ENCODE measurements around the gene PALB2. TPM values are rescaled to one million over a fixed set of nuclear protein-coding genes. Genes with fewer than 3 reads are reported as not detected.

The PALB2 gene
- total RNA-seq, 4 donors from 2014 or later, result 8.3 to 16.5 (median 11.2) TPM

GRCh38 chr16:23609929-23610328 lies 31.2 kb downstream of the PALB2 start:
- no peak for TF ChIP-seq CTCF (IDR thresholded peaks at IDR 0.05; ENCODE audit: low read depth)

- no peak for TF ChIP-seq CTCF (IDR thresholded peaks at IDR 0.05; ENCODE audit: low read depth)
These were observed 32.9 kb downstream of the PALB2 start for GRCh38 chr16:23608194-23608593.

- TF ChIP-seq CTCF (IDR thresholded peaks at IDR 0.05; ENCODE audit: low read depth), result no peak
These were observed 33.4 kb downstream of the PALB2 start for GRCh38 chr16:23607726-23608125.

- TF ChIP-seq CTCF (IDR thresholded peaks at IDR 0.05; ENCODE audit: low read depth), result no peak
These were observed 43.9 kb downstream of the PALB2 start for GRCh38 chr16:23597003-23597756.

- TF ChIP-seq CTCF (IDR thresholded peaks at IDR 0.05; ENCODE audit: low read depth), result no peak
These were observed 45.0 kb downstream of the PALB2 start, which contains the start of gene NDUFAB1 for GRCh38 chr16:23595951-23596720. Gene NDUFAB1 (minus strand): TSS chr16:23596316. CDS start chr16:23596290, 26 bp downstream.

- TF ChIP-seq CTCF (IDR thresholded peaks at IDR 0.05; ENCODE audit: low read depth), result no peak
These were observed 45.7 kb downstream of the PALB2 start for GRCh38 chr16:23595246-23595950.

GRCh38 chr16:23594186-23594585 lies 46.9 kb downstream of the PALB2 start:
- no peak for TF ChIP-seq CTCF (IDR thresholded peaks at IDR 0.05; ENCODE audit: low read depth)

Measured in subcutaneous adipose tissue (tissue), 4 donors.